ENCODE data around the gene HMGCR. TPM values are rescaled to one million over a fixed set of nuclear protein-coding genes. Genes with fewer than 3 reads are reported as not detected.
"Not testable (repeated sequence)": the region's sequence is repeated elsewhere in the genome, so short reads cannot be mapped to it uniquely, and the experiment has no call there.

HMGCR gene
- total and polyA plus RNA-seq, 2 donors (not counting 1 experiment from before 2014, with no cell fraction given): 8.1 to 55.7 TPM

GRCh38 chr5:75306746-75307145 lies 30.3 kb upstream of the HMGCR start:
- CTCF ChIA-PET: no interaction called here
- POLR2A ChIA-PET: no interaction called here
- no peaks in the 10 kb centered on the region for H3K9me3 Mint-ChIP-seq (ENCODE audit: insufficient read depth)
- no CpG with 5 or more reads among the region's 1 CpG for WGBS (ENCODE audit: insufficient coverage)
- intact Hi-C loops (cut with micrococcal nuclease): no loop called here
- DNase-seq (no peak), ATAC-seq (ENCODE audit: low read depth) (no peak)
- H3K79me2 ChIP-seq (ENCODE audit: control insufficient read depth, insufficient read depth, low read length): no peaks in the 10 kb centered on the region
- no peaks in the 10 kb centered on the region for H3K27me3 ChIP-seq (replicated peaks in 1 of 4; ENCODE audit: control extremely low read depth in 1 of 4, control insufficient read depth in 3 of 4, insufficient read depth in 4 of 4, low read length in 3 of 4)
- TF ChIP-seq CTCF (IDR thresholded peaks at IDR 0.05): no peak
- TF ChIP-seq EZH2 (IDR thresholded peaks at IDR 0.05; ENCODE audit: borderline replicate concordance, insufficient read depth, low read depth, low read length, poor library complexity, severe bottlenecking): no peak
- no peak overlapping the region for H3K4me3 Mint-ChIP-seq
- H3K27ac ChIP-seq (ENCODE audit: low read length in 2 of 2): no peak overlapping the region
- peaks cover 16% of the 10 kb centered on the region for H3K27me3 Mint-ChIP-seq
- no peak overlapping the region for H3K4me2 ChIP-seq (replicated peaks; ENCODE audit: low read depth, low read length, poor library complexity, severe bottlenecking)
- no peaks in the 10 kb centered on the region for H4K20me1 ChIP-seq (ENCODE audit: control insufficient read depth, insufficient read depth, low read length, poor library complexity, severe bottlenecking)
- no peaks in the 10 kb centered on the region for H3K4me1 Mint-ChIP-seq
- H3K4me1 ChIP-seq (ENCODE audit: control insufficient read depth in 2 of 2, insufficient read depth in 2 of 2, low read length in 2 of 2): no peaks in the 10 kb centered on the region
- H3K4me3 ChIP-seq (ENCODE audit: control extremely low read depth in 1 of 5, extremely low read depth in 1 of 5, insufficient read depth in 1 of 5, low read depth in 2 of 5, low read length in 4 of 5): no peak overlapping the region
- H3K9ac ChIP-seq (ENCODE audit: low read length): no peak overlapping the region
- no peaks in the 10 kb centered on the region for H3K36me3 ChIP-seq (replicated peaks in 1 of 2; ENCODE audit: control extremely low read depth in 1 of 2, control insufficient read depth in 1 of 2, extremely low read depth in 1 of 2, insufficient read depth in 2 of 2, low read length in 1 of 2)
- H3K9me3 ChIP-seq (ENCODE audit: control extremely low read depth in 1 of 3, control insufficient read depth in 2 of 3, insufficient read depth in 1 of 3, low read length in 2 of 3): no peaks in the 10 kb centered on the region
- no peak overlapping the region for H3K27ac Mint-ChIP-seq
- H2AFZ ChIP-seq (ENCODE audit: insufficient read depth, low read depth, low read length, poor library complexity, severe bottlenecking): no peak overlapping the region

- no peaks in the 10 kb centered on the region for H3K4me1 ChIP-seq (ENCODE audit: control insufficient read depth in 2 of 2, insufficient read depth in 2 of 2, low read length in 2 of 2)
- TF ChIP-seq EZH2 (IDR thresholded peaks at IDR 0.05; ENCODE audit: borderline replicate concordance, insufficient read depth, low read depth, low read length, poor library complexity, severe bottlenecking) (no peak), CTCF (IDR thresholded peaks at IDR 0.05) (no peak)
- CTCF ChIA-PET: no interaction called here
These were observed 26.8 kb upstream of the HMGCR start for GRCh38 chr5:75310212-75310611.

GRCh38 chr5:75319148-75319547 lies 17.9 kb upstream of the HMGCR start:
- H3K4me3 Mint-ChIP-seq; H3K9me3 Mint-ChIP-seq (ENCODE audit: insufficient read depth); H3K4me3 ChIP-seq (ENCODE audit: control extremely low read depth in 1 of 5, extremely low read depth in 1 of 5, insufficient read depth in 1 of 5, low read depth in 2 of 5, low read length in 4 of 5); H3K4me2 ChIP-seq (replicated peaks; ENCODE audit: low read depth, low read length, poor library complexity, severe bottlenecking); intact Hi-C loops (cut with micrococcal nuclease); ATAC-seq (ENCODE audit: low read depth); DNase-seq; H4K20me1 ChIP-seq (ENCODE audit: control insufficient read depth, insufficient read depth, low read length, poor library complexity, severe bottlenecking); CTCF ChIA-PET; H3K27ac Mint-ChIP-seq; H3K36me3 ChIP-seq (replicated peaks in 1 of 2; ENCODE audit: control extremely low read depth in 1 of 2, control insufficient read depth in 1 of 2, extremely low read depth in 1 of 2, insufficient read depth in 2 of 2, low read length in 1 of 2); H3K27ac ChIP-seq (ENCODE audit: low read length in 2 of 2); POLR2A ChIA-PET; H3K79me2 ChIP-seq (ENCODE audit: control insufficient read depth, insufficient read depth, low read length); H3K27me3 Mint-ChIP-seq; H3K4me1 Mint-ChIP-seq; H3K4me1 ChIP-seq (ENCODE audit: control insufficient read depth in 2 of 2, insufficient read depth in 2 of 2, low read length in 2 of 2); H3K9ac ChIP-seq (ENCODE audit: low read length); H2AFZ ChIP-seq (ENCODE audit: insufficient read depth, low read depth, low read length, poor library complexity, severe bottlenecking); H3K9me3 ChIP-seq (ENCODE audit: control extremely low read depth in 1 of 3, control insufficient read depth in 2 of 3, insufficient read depth in 1 of 3, low read length in 2 of 3): not testable (repeated sequence)
- peaks cover 0 to 15% (median 3%) of the 10 kb centered on the region in 4 experiments for H3K27me3 ChIP-seq (replicated peaks in 1 of 4; ENCODE audit: control extremely low read depth in 1 of 4, control insufficient read depth in 3 of 4, insufficient read depth in 4 of 4, low read length in 3 of 4)
- WGBS (ENCODE audit: insufficient coverage): 20% methylated on average over 1 of the region's 4 CpGs

More at GRCh38 chr5:75310212-75310611, 26.8 kb upstream of the HMGCR start:
- H3K27me3 Mint-ChIP-seq: peaks cover 21% of the 10 kb centered on the region
- Histone ChIP-seq H3K27ac (ENCODE audit: low read length in 2 of 2) (no peak overlapping the region), H3K36me3 (replicated peaks in 1 of 2; ENCODE audit: control extremely low read depth in 1 of 2, control insufficient read depth in 1 of 2, extremely low read depth in 1 of 2, insufficient read depth in 2 of 2, low read length in 1 of 2) (no peaks in the 10 kb centered on the region), H2AFZ (ENCODE audit: insufficient read depth, low read depth, low read length, poor library complexity, severe bottlenecking) (no peak overlapping the region), H3K9me3 (ENCODE audit: control extremely low read depth in 1 of 3, control insufficient read depth in 2 of 3, insufficient read depth in 1 of 3, low read length in 2 of 3) (no peaks in the 10 kb centered on the region), H3K79me2 (ENCODE audit: control insufficient read depth, insufficient read depth, low read length) (no peaks in the 10 kb centered on the region), H3K9ac (ENCODE audit: low read length) (no peak overlapping the region), H3K4me3 (ENCODE audit: control extremely low read depth in 1 of 5, extremely low read depth in 1 of 5, insufficient read depth in 1 of 5, low read depth in 2 of 5, low read length in 4 of 5) (no peak overlapping the region), H4K20me1 (ENCODE audit: control insufficient read depth, insufficient read depth, low read length, poor library complexity, severe bottlenecking) (no peaks in the 10 kb centered on the region), H3K27me3 (replicated peaks in 1 of 4; ENCODE audit: control extremely low read depth in 1 of 4, control insufficient read depth in 3 of 4, insufficient read depth in 4 of 4, low read length in 3 of 4) (no peaks in the 10 kb centered on the region), H3K4me2 (replicated peaks; ENCODE audit: low read depth, low read length, poor library complexity, severe bottlenecking) (no peak overlapping the region)
- H3K4me1 Mint-ChIP-seq: no peaks in the 10 kb centered on the region
- ATAC-seq (ENCODE audit: low read depth): no peak
- WGBS (ENCODE audit: insufficient coverage): 90% methylated on average over 1 of the region's 3 CpGs
- DNase-seq: no peak
- no peak overlapping the region for H3K27ac Mint-ChIP-seq
- intact Hi-C loops (cut with micrococcal nuclease): no loop called here
- H3K9me3 Mint-ChIP-seq (ENCODE audit: insufficient read depth): no peaks in the 10 kb centered on the region
- POLR2A ChIA-PET: no interaction called here
- H3K4me3 Mint-ChIP-seq: no peak overlapping the region

All from B cell (primary cell).